GM23338 (cell line): ENCODE measurements around the gene FRAT1. TPM values are rescaled to one million over a fixed set of nuclear protein-coding genes. Genes with fewer than 3 reads are reported as not detected.

Experiments used
- ATAC-seq: fragments of 200-7000 bp; cut with Tn5 transposase; 3 replicates; pipeline ENCODE4 v1.9.1; 2020
- DNase-seq: peaks from one replicate; pipeline ENCODE4 v3.0.0-alpha.2; 2015; ENCODE audit warnings: low spot score
- H2AFZ ChIP-seq: fragments of 200-600 bp; sonication (generic); 2 replicates; pipeline ENCODE4 v1.8.0; 2016; ENCODE audit warnings: antibody characterized with exemption, mild to moderate bottlenecking, moderate library complexity
- H3F3A ChIP-seq: fragments of 200-600 bp; sonication (generic); replicated peaks from 2 replicates; pipeline ENCODE4 v1.8.0; 2017; ENCODE audit warnings: antibody characterized with exemption, mixed run types, low read depth
- H3K27ac ChIP-seq: fragments of 200-600 bp; sonication (generic); 2 replicates; pipeline ENCODE4 v1.6.1; 2016; ENCODE audit warnings: low read depth
- H3K27me3 ChIP-seq: fragments of 200-600 bp; sonication (generic); 2 replicates; pipeline ENCODE4 v1.8.0; 2016; ENCODE audit warnings: mild to moderate bottlenecking, mixed run types, moderate library complexity; ENCODE audit not compliant: insufficient read depth
- H3K36me3 ChIP-seq: fragments of 200-600 bp; sonication (generic); 2 replicates; pipeline ENCODE4 v1.8.0; 2016; ENCODE audit warnings: mild to moderate bottlenecking; ENCODE audit not compliant: insufficient read depth
- H3K4me1 ChIP-seq: fragments of 200-600 bp; sonication (generic); 2 replicates; pipeline ENCODE4 v1.8.0; 2016; ENCODE audit warnings: mild to moderate bottlenecking, moderate library complexity; ENCODE audit not compliant: insufficient read depth
- H3K4me2 ChIP-seq: fragments of 200-600 bp; sonication (generic); 2 replicates; pipeline ENCODE4 v1.7.1; 2017; ENCODE audit warnings: mixed run types
- H3K4me3 ChIP-seq: fragments of 200-600 bp; sonication (generic); 2 replicates; pipeline ENCODE4 v1.6.1; 2016; ENCODE audit warnings: mixed run types
- H3K79me2 ChIP-seq: fragments of 200-600 bp; sonication (generic); replicated peaks from 2 replicates; pipeline ENCODE4 v1.8.0; 2017; ENCODE audit warnings: mild to moderate bottlenecking; ENCODE audit not compliant: insufficient read depth
- H3K9me2 ChIP-seq: fragments of 200-600 bp; sonication (generic); 2 replicates; pipeline ENCODE4 v1.8.0; 2017; ENCODE audit not compliant: insufficient read depth
- H4K20me1 ChIP-seq: fragments of 200-600 bp; sonication (generic); replicated peaks from 2 replicates; pipeline ENCODE4 v1.8.0; 2017; ENCODE audit warnings: mild to moderate bottlenecking; ENCODE audit not compliant: insufficient read depth
- H3K27ac Mint-ChIP-seq: 2 replicates; pipeline ENCODE4 v1.8.0; 2020; ENCODE audit warnings: inconsistent platforms, mild to moderate bottlenecking, moderate library complexity, mixed read lengths
- H3K27me3 Mint-ChIP-seq: 3 replicates; pipeline ENCODE4 v1.8.0; 2022; ENCODE audit warnings: low read depth, mild to moderate bottlenecking, moderate library complexity, mixed read lengths, inconsistent platforms; ENCODE audit not compliant: insufficient read depth, poor library complexity
- H3K36me3 Mint-ChIP-seq: 3 replicates; pipeline ENCODE4 v1.8.0; 2021; ENCODE audit warnings: low read depth, mild to moderate bottlenecking, inconsistent platforms, moderate library complexity, mixed read lengths
- H3K4me1 Mint-ChIP-seq: 3 replicates; pipeline ENCODE4 v1.8.0; 2020; ENCODE audit warnings: mild to moderate bottlenecking, inconsistent platforms, mixed read lengths
- H3K4me3 Mint-ChIP-seq: 3 replicates; pipeline ENCODE4 v1.8.0; 2021; ENCODE audit warnings: moderate library complexity, mild to moderate bottlenecking, inconsistent platforms, mixed read lengths
- H3K9me3 Mint-ChIP-seq: 3 replicates; pipeline ENCODE4 v1.8.0; 2020; ENCODE audit warnings: moderate library complexity, mild to moderate bottlenecking, inconsistent platforms, mixed read lengths
- EZH2phosphoT487 ChIP-seq: fragments of 200-600 bp; sonication (generic); IDR thresholded peaks from one replicate; pipeline ENCODE4 v1.8.1; 2018; ENCODE audit warnings: antibody characterized with exemption; ENCODE audit not compliant: unreplicated experiment
- NANOG ChIP-seq: IDR thresholded peaks from 2 replicates; pipeline ENCODE4 v1.6.1; 2016; ENCODE audit warnings: antibody characterized with exemption, borderline replicate concordance
- POLR2AphosphoS5 ChIP-seq: IDR thresholded peaks from 2 replicates; pipeline ENCODE4 v1.6.1; 2016; ENCODE audit warnings: antibody characterized with exemption, low read depth
- ZNF114 ChIP-seq: fragments of 250-450 bp; sonication (Bioruptor Pico); IDR thresholded peaks from 2 replicates; pipeline ENCODE4 v1.5.0; 2020; ENCODE audit warnings: mild to moderate bottlenecking, moderate library complexity
- ZNF331 ChIP-seq: fragments of 250-450 bp; sonication (Bioruptor Pico); IDR thresholded peaks from 2 replicates; pipeline ENCODE4 v1.5.0; 2020; ENCODE audit warnings: low read depth, mild to moderate bottlenecking, moderate library complexity
- polyA plus RNA-seq: library from polyadenylated mRNA; unstranded; fragments of >200 nt; fragmentation: Nextera tagmentation; extraction: Ambion mirVana; gene quantifications from 2 replicates; pipeline ENCODE4 v1.2.1, GENCODE V29; 2016
- total RNA-seq: library from RNA; depleted of rRNA; stranded (reverse); fragments of >200 nt; shearing (Covaris generic); gene quantifications from 2 replicates; pipeline ENCODE4 v1.2.3, GENCODE V29; 2014
- TF ChIP-seq, protein P1 (sequence below): fragments of 250-450 bp; sonication (Bioruptor Pico); IDR thresholded peaks from 2 replicates; pipeline ENCODE4 v1.5.0; 2020; ENCODE audit warnings: mild to moderate bottlenecking, moderate library complexity

Gene FRAT1
- total and polyA plus RNA-seq, 2 experiments from 2014 or later = 1.4 to 8.5 TPM

DNA sequence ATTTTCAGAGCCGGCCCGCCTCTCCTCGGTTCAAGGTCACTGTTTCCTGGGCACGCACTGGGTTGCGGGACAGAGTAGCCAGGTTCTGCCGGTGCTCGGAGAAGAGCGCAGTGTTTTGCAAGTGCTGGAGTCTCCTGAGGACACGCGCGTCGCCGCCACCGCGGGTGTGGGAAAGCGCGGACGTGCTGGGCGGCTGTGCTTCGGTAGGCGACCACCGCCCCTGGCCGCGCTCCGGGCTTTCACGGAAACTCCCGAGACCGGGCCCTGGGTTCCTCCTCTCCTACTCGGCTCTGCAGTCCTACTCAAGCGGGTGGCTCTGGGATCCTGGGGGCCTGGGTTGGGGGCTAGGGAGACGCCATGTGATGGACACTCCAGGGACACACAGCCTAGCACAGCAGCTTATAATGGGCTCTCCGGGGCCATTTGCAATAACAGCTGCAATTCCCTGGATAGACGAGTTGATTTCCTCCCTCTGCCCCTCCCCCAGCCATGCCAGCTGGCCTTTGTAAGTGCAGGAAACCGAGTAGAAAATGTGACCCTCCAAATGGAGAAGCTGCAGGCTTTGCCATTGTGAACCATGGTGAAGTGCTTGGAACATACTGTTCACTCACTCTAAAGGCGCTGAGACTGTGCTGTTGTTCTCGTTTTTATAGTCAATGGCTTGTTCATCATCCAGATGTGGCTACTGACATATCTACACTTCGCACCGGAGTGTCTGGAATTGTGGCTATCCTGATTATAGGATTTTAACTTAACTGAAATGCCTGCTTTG lies 2.1 kb downstream of the FRAT1 start:
- peaks cover 28% of the 10 kb centered on the region for H3K4me1 ChIP-seq
- H3K9me3 Mint-ChIP-seq = no peaks in the 10 kb centered on the region
- peak; percentile 8 for ATAC-seq
- no peaks in the 10 kb centered on the region; the same call in 1 of the 2 replicates for H4K20me1 ChIP-seq
- H3F3A ChIP-seq = peaks cover 11% of the 10 kb centered on the region
- DNase-seq = peak; percentile 79
- peak overlapping the region; percentile 86 for H3K4me3 ChIP-seq
- no peak overlapping the region for H3K27ac Mint-ChIP-seq
- peak overlapping the region; percentile 96 for H3K4me2 ChIP-seq
- H3K27ac ChIP-seq = no peak overlapping the region
- no peaks in the 10 kb centered on the region for H3K79me2 ChIP-seq
- H3K36me3 ChIP-seq = no peaks in the 10 kb centered on the region
- peaks cover 28% of the 10 kb centered on the region for H3K27me3 ChIP-seq
- peaks cover 31% of the 10 kb centered on the region for H3K4me1 Mint-ChIP-seq
- peak overlapping the region; percentile 78 for H3K4me3 Mint-ChIP-seq
- H3K27me3 Mint-ChIP-seq = peaks cover 44% of the 10 kb centered on the region
- H3K9me2 ChIP-seq = no peaks in the 10 kb centered on the region
- H3K36me3 Mint-ChIP-seq = no peaks in the 10 kb centered on the region
- H2AFZ ChIP-seq = no peak overlapping the region
- no peak for TF ChIP-seq ZNF114
- TF ChIP-seq EZH2phosphoT487 = no peak
- peak; percentile 5; the same call in 1 of the 2 replicates for TF ChIP-seq POLR2AphosphoS5
- TF ChIP-seq NANOG = no peak
- TF ChIP-seq ZNF331 = no peak

DNA sequence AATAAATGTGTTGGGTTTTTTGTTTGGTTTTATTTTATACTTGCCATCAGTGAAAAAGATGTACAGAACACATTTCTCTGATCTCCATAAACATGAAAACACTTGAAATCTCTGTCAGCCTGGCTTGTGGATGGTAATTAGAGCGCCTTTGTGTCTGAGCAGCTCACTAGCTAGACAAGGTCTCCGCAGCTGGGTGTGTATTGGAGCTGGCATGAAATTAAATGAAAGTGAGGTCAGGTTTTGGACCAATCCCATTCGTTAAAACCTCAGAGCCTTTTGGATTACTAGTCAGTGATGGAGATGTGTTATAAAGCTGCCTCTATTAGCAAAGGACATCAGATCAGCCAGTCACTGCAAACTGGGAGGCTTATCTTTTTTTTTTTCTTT lies 2.7 kb downstream of the FRAT1 start:
- Histone ChIP-seq H2AFZ (no peak overlapping the region), H3K4me3 (peak overlapping the region; percentile 86), H3K27ac (no peak overlapping the region), H3K4me1 (peaks cover 29% of the 10 kb centered on the region), H3K4me2 (peak overlapping the region; percentile 96), H3K79me2 (no peaks in the 10 kb centered on the region), H3K27me3 (peaks cover 28% of the 10 kb centered on the region), H3K36me3 (no peaks in the 10 kb centered on the region), H3K9me2 (no peaks in the 10 kb centered on the region), H3F3A (peaks cover 17% of the 10 kb centered on the region), H4K20me1 (no peaks in the 10 kb centered on the region; the same call in 1 of the 2 replicates)
- peaks cover 44% of the 10 kb centered on the region for H3K27me3 Mint-ChIP-seq
- H3K4me1 Mint-ChIP-seq = peaks cover 31% of the 10 kb centered on the region
- H3K27ac Mint-ChIP-seq = no peak overlapping the region
- no peaks in the 10 kb centered on the region for H3K9me3 Mint-ChIP-seq
- peak; percentile 62 for DNase-seq
- no peaks in the 10 kb centered on the region for H3K36me3 Mint-ChIP-seq
- ATAC-seq = no peak
- H3K4me3 Mint-ChIP-seq = peak overlapping the region; percentile 78
- TF ChIP-seq, protein P1, sequence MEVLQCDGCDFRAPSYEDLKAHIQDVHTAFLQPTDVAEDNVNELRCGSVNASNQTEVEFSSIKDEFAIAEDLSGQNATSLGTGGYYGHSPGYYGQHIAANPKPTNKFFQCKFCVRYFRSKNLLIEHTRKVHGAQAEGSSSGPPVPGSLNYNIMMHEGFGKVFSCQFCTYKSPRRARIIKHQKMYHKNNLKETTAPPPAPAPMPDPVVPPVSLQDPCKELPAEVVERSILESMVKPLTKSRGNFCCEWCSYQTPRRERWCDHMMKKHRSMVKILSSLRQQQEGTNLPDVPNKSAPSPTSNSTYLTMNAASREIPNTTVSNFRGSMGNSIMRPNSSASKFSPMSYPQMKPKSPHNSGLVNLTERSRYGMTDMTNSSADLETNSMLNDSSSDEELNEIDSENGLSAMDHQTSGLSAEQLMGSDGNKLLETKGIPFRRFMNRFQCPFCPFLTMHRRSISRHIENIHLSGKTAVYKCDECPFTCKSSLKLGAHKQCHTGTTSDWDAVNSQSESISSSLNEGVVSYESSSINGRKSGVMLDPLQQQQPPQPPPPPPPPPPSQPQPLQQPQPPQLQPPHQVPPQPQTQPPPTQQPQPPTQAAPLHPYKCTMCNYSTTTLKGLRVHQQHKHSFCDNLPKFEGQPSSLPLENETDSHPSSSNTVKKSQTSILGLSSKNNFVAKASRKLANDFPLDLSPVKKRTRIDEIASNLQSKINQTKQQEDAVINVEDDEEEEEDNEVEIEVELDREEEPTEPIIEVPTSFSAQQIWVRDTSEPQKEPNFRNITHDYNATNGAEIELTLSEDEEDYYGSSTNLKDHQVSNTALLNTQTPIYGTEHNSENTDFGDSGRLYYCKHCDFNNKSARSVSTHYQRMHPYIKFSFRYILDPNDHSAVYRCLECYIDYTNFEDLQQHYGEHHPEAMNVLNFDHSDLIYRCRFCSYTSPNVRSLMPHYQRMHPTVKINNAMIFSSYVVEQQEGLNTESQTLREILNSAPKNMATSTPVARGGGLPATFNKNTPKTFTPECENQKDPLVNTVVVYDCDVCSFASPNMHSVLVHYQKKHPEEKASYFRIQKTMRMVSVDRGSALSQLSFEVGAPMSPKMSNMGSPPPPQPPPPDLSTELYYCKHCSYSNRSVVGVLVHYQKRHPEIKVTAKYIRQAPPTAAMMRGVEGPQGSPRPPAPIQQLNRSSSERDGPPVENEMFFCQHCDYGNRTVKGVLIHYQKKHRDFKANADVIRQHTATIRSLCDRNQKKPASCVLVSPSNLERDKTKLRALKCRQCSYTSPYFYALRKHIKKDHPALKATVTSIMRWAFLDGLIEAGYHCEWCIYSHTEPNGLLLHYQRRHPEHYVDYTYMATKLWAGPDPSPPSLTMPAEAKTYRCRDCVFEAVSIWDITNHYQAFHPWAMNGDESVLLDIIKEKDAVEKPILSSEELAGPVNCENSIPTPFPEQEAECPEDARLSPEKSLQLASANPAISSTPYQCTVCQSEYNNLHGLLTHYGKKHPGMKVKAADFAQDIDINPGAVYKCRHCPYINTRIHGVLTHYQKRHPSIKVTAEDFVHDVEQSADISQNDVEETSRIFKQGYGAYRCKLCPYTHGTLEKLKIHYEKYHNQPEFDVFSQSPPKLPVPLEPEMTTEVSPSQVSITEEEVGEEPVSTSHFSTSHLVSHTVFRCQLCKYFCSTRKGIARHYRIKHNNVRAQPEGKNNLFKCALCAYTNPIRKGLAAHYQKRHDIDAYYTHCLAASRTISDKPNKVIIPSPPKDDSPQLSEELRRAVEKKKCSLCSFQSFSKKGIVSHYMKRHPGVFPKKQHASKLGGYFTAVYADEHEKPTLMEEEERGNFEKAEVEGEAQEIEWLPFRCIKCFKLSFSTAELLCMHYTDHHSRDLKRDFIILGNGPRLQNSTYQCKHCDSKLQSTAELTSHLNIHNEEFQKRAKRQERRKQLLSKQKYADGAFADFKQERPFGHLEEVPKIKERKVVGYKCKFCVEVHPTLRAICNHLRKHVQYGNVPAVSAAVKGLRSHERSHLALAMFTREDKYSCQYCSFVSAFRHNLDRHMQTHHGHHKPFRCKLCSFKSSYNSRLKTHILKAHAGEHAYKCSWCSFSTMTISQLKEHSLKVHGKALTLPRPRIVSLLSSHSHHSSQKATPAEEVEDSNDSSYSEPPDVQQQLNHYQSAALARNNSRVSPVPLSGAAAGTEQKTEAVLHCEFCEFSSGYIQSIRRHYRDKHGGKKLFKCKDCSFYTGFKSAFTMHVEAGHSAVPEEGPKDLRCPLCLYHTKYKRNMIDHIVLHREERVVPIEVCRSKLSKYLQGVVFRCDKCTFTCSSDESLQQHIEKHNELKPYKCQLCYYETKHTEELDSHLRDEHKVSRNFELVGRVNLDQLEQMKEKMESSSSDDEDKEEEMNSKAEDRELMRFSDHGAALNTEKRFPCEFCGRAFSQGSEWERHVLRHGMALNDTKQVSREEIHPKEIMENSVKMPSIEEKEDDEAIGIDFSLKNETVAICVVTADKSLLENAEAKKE (CRISPR knock-in tag) = no peak
